ENCODE measurements around the gene STAG1.

The STAG1 gene

DNA sequence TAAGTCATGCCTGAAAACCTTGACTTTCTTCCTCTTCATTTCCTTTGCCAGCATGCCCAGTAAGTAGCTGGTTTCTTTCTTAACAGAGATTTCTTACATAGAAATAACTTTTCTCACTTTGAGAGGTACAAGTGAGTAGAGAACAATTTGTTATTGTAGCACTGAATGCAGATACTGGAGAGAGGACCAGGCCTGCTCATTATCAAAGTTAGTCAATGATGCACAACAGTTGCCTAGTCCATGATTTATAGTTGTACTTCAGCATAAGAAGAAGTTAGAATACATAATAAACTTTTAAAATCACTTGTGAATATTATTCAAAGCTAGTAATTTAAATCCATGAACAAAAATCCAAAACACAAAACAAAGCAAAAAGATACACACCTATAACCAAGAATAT is 289.0 kb downstream of the STAG1 start:
- no peak overlapping the region for H2AK5ac ChIP-seq (ENCODE audit: low read length)
- no peak for DNase-seq
- no peaks in the 10 kb centered on the region for H3K4me1 ChIP-seq (ENCODE audit: control insufficient read depth, low read depth, low read length)
- H2BK5ac ChIP-seq (ENCODE audit: low read length) = no peak overlapping the region
- no peak overlapping the region for H3K4me2 ChIP-seq (ENCODE audit: low read length)
- H3K23ac ChIP-seq (ENCODE audit: low read length) = no peak overlapping the region
- no peak overlapping the region for H2BK120ac ChIP-seq (ENCODE audit: low read depth, low read length)
- H2BK15ac ChIP-seq (replicated peaks; ENCODE audit: low read depth) = no peak overlapping the region
- H4K8ac ChIP-seq (ENCODE audit: low read depth, low read length) = no peak overlapping the region
- H3K27ac ChIP-seq (ENCODE audit: low read depth, low read length) = no peak overlapping the region
- no peaks in the 10 kb centered on the region for H3K79me1 ChIP-seq (ENCODE audit: low read length)
- H3K56ac ChIP-seq (ENCODE audit: low read length) = no peak overlapping the region
- H3K9ac ChIP-seq (ENCODE audit: low read length) = no peak overlapping the region
- H4K5ac ChIP-seq (ENCODE audit: low read length) = no peak overlapping the region
- H3K4ac ChIP-seq (ENCODE audit: low read depth, low read length) = no peak overlapping the region
- H3K27me3 ChIP-seq (ENCODE audit: insufficient read depth, low read length, poor library complexity) = no peaks in the 10 kb centered on the region
- H3K18ac ChIP-seq (ENCODE audit: low read length) = no peak overlapping the region
- H3K4me3 ChIP-seq (ENCODE audit: low read length) = no peak overlapping the region
- no peaks in the 10 kb centered on the region for H3K36me3 ChIP-seq (ENCODE audit: control insufficient read depth, insufficient read depth, low read length)
- no peaks in the 10 kb centered on the region for H3K79me2 ChIP-seq (ENCODE audit: control insufficient read depth, insufficient read depth, low read length)

DNA sequence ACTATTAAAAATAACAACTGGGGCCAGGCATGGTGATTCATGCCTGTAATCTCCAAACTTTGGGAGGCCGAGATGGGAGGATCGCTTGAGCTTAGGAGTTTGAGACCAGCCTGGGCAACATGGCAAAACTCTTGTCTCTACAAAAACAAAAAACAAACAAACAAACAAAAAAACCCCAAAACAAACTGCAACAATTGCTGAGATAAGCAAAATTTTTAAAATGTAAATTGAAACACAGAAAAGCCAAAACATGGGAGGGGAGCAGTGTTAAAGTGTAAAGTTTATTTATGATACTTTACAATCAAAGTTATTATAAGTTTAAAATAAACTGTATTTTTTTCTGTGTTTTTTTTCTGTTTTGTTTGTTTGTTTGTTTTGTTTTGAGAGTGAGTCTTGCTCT is 294.4 kb downstream of the STAG1 start:
- H3K4me1 ChIP-seq (ENCODE audit: control insufficient read depth, low read depth, low read length) = no peaks in the 10 kb centered on the region
- H3K23ac ChIP-seq (ENCODE audit: low read length) = no peak overlapping the region
- H3K4me2 ChIP-seq (ENCODE audit: low read length) = no peak overlapping the region
- H3K79me1 ChIP-seq (ENCODE audit: low read length) = no peaks in the 10 kb centered on the region
- DNase-seq = no peak
- H2AK5ac ChIP-seq (ENCODE audit: low read length) = no peak overlapping the region
- H3K27me3 ChIP-seq (ENCODE audit: insufficient read depth, low read length, poor library complexity) = no peaks in the 10 kb centered on the region
- H2BK5ac ChIP-seq (ENCODE audit: low read length) = no peak overlapping the region
- H3K27ac ChIP-seq (ENCODE audit: low read depth, low read length) = no peak overlapping the region
- no peaks in the 10 kb centered on the region for H3K36me3 ChIP-seq (ENCODE audit: control insufficient read depth, insufficient read depth, low read length)
- H4K5ac ChIP-seq (ENCODE audit: low read length) = no peak overlapping the region
- H2BK120ac ChIP-seq (ENCODE audit: low read depth, low read length) = no peak overlapping the region
- no peak overlapping the region for H3K56ac ChIP-seq (ENCODE audit: low read length)
- H3K18ac ChIP-seq (ENCODE audit: low read length) = no peak overlapping the region
- H3K4ac ChIP-seq (ENCODE audit: low read depth, low read length) = no peak overlapping the region
- H3K9ac ChIP-seq (ENCODE audit: low read length) = no peak overlapping the region
- H4K8ac ChIP-seq (ENCODE audit: low read depth, low read length) = no peak overlapping the region
- no peak overlapping the region for H2BK15ac ChIP-seq (replicated peaks; ENCODE audit: low read depth)
- no peak overlapping the region for H3K4me3 ChIP-seq (ENCODE audit: low read length)
- H3K79me2 ChIP-seq (ENCODE audit: control insufficient read depth, insufficient read depth, low read length) = no peaks in the 10 kb centered on the region
- WGBS (ENCODE audit: extremely low coverage, insufficient coverage, low lambda C conversion rate) = no CpG with 5 or more reads among the region's 2 CpGs

DNA sequence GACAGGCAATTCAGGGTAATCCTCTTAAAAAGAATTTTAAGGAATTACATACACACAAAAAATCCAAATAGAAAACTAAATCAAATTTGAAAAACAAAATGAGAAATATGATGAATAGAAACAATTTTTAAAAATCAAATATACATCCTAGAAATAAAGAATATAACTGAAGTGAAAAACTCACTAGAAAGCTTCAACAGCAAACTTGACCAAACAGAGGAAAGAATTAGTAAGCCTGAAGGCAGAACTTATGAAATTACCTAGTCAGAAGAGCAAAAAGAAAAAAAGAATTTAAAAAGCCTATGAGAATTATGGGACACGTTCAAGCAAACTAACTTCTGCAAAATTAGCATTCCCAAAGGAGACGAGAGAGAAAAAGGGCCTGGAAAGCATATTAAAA is 296.0 kb downstream of the STAG1 start:
- no peaks in the 10 kb centered on the region for H3K36me3 ChIP-seq (ENCODE audit: control insufficient read depth, insufficient read depth, low read length)
- no CpG with 5 or more reads among the region's 2 CpGs for WGBS (ENCODE audit: extremely low coverage, insufficient coverage, low lambda C conversion rate)

DNA sequence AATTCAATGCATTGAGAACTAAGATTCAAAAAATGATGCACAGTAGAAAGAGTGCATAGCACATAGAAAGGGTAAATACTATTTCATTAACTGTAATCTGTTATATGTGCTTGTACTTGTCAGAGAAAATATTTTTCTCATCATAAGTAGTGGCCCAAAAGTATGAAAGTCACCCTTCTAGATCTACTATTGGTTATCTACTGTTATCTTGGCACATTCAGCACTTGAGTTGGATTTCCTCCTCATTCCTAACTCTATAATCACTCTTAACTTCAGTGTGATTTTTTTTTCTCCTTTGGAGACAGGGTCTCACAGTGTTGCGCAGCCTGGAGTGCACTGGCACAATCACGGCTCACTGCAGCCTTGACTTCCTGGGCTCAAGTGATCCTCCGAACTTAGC is 307.6 kb downstream of the STAG1 start:
- no CpG with 5 or more reads among the region's 3 CpGs for WGBS (ENCODE audit: extremely low coverage, insufficient coverage, low lambda C conversion rate)

More for the DNA sequence above, 296.0 kb downstream of the STAG1 start:
- Histone ChIP-seq H3K79me1 (ENCODE audit: low read length) (no peaks in the 10 kb centered on the region), H3K27ac (ENCODE audit: low read depth, low read length) (no peak overlapping the region), H2BK5ac (ENCODE audit: low read length) (no peak overlapping the region), H3K79me2 (ENCODE audit: control insufficient read depth, insufficient read depth, low read length) (no peaks in the 10 kb centered on the region), H3K4me3 (ENCODE audit: low read length) (no peak overlapping the region), H2BK120ac (ENCODE audit: low read depth, low read length) (no peak overlapping the region), H3K18ac (ENCODE audit: low read length) (no peak overlapping the region), H4K8ac (ENCODE audit: low read depth, low read length) (no peak overlapping the region), H3K4me1 (ENCODE audit: control insufficient read depth, low read depth, low read length) (no peaks in the 10 kb centered on the region), H3K27me3 (ENCODE audit: insufficient read depth, low read length, poor library complexity) (no peaks in the 10 kb centered on the region), H2BK15ac (replicated peaks; ENCODE audit: low read depth) (no peak overlapping the region), H3K4me2 (ENCODE audit: low read length) (no peak overlapping the region), H4K5ac (ENCODE audit: low read length) (no peak overlapping the region), H3K23ac (ENCODE audit: low read length) (no peak overlapping the region), H3K9ac (ENCODE audit: low read length) (no peak overlapping the region), H2AK5ac (ENCODE audit: low read length) (no peak overlapping the region), H3K4ac (ENCODE audit: low read depth, low read length) (no peak overlapping the region), H3K56ac (ENCODE audit: low read length) (no peak overlapping the region)
- DNase-seq = no peak

DNA sequence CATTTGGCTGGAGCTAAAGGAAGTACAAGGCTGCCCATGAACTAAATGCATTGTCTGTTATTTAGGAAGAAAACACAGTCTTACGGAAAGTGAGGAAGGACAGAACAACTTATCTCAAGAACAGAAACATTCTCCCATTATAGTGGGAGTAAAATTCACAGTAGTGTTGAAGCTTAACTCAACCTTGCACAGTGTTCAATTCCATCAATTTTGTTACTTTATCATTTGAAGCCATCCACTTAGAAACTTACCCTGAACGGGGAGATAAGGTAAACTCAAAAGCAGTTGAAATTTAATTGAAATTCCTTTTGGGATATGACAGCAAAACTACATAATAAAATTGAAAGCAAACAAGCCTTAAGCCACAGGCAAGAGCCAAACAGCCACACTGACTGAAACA is 315.1 kb downstream of the STAG1 start:
- Histone ChIP-seq H3K4me2 (ENCODE audit: low read length) (no peak overlapping the region), H4K8ac (ENCODE audit: low read depth, low read length) (no peak overlapping the region), H3K79me2 (ENCODE audit: control insufficient read depth, insufficient read depth, low read length) (no peaks in the 10 kb centered on the region), H2BK15ac (replicated peaks; ENCODE audit: low read depth) (no peak overlapping the region), H2BK120ac (ENCODE audit: low read depth, low read length) (no peak overlapping the region), H3K56ac (ENCODE audit: low read length) (no peak overlapping the region), H3K36me3 (ENCODE audit: control insufficient read depth, insufficient read depth, low read length) (no peaks in the 10 kb centered on the region), H3K79me1 (ENCODE audit: low read length) (no peaks in the 10 kb centered on the region), H3K18ac (ENCODE audit: low read length) (no peak overlapping the region), H2AK5ac (ENCODE audit: low read length) (no peak overlapping the region), H4K5ac (ENCODE audit: low read length) (no peak overlapping the region), H2BK5ac (ENCODE audit: low read length) (no peak overlapping the region), H3K27ac (ENCODE audit: low read depth, low read length) (no peak overlapping the region), H3K9ac (ENCODE audit: low read length) (no peak overlapping the region), H3K27me3 (ENCODE audit: insufficient read depth, low read length, poor library complexity) (no peaks in the 10 kb centered on the region), H3K4me3 (ENCODE audit: low read length) (no peak overlapping the region), H3K23ac (ENCODE audit: low read length) (no peak overlapping the region), H3K4me1 (ENCODE audit: control insufficient read depth, low read depth, low read length) (no peaks in the 10 kb centered on the region), H3K4ac (ENCODE audit: low read depth, low read length) (no peak overlapping the region)
- no peak for DNase-seq
- WGBS (ENCODE audit: extremely low coverage, insufficient coverage, low lambda C conversion rate) = no CpG with 5 or more reads among the region's 2 CpGs

More for the DNA sequence above, 307.6 kb downstream of the STAG1 start:
- Histone ChIP-seq H3K4me3 (ENCODE audit: low read length) (no peak overlapping the region), H3K4me1 (ENCODE audit: control insufficient read depth, low read depth, low read length) (no peaks in the 10 kb centered on the region), H3K79me2 (ENCODE audit: control insufficient read depth, insufficient read depth, low read length) (no peaks in the 10 kb centered on the region), H3K18ac (ENCODE audit: low read length) (no peak overlapping the region), H3K4ac (ENCODE audit: low read depth, low read length) (no peak overlapping the region), H3K36me3 (ENCODE audit: control insufficient read depth, insufficient read depth, low read length) (no peaks in the 10 kb centered on the region), H2AK5ac (ENCODE audit: low read length) (no peak overlapping the region), H2BK120ac (ENCODE audit: low read depth, low read length) (no peak overlapping the region), H3K23ac (ENCODE audit: low read length) (no peak overlapping the region), H3K9ac (ENCODE audit: low read length) (no peak overlapping the region), H3K4me2 (ENCODE audit: low read length) (no peak overlapping the region), H2BK15ac (replicated peaks; ENCODE audit: low read depth) (no peak overlapping the region), H4K5ac (ENCODE audit: low read length) (no peak overlapping the region), H3K27me3 (ENCODE audit: insufficient read depth, low read length, poor library complexity) (no peaks in the 10 kb centered on the region), H4K8ac (ENCODE audit: low read depth, low read length) (no peak overlapping the region), H3K56ac (ENCODE audit: low read length) (no peak overlapping the region), H2BK5ac (ENCODE audit: low read length) (no peak overlapping the region), H3K27ac (ENCODE audit: low read depth, low read length) (no peak overlapping the region), H3K79me1 (ENCODE audit: low read length) (no peaks in the 10 kb centered on the region)
- DNase-seq = no peak

DNA sequence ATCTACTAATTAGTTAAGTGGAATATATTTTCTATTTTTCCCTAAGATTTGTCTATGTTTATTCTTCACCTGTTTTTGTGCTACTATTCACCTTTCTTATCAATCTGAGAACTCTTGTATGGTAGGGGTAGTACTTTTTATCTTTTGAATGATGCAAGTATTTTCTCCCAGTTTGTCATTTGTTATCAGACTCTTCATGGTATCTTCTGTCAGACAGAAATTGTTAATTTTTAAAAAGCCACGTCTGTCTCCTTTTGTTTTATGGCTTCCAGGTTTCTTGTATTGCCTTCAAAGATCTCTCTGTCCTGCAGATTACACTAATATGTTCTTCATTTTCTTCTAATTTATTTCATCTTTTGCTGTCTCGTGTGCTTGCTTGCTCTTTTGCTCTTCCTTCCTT is 317.7 kb downstream of the STAG1 start:
- Histone ChIP-seq H3K56ac (ENCODE audit: low read length) (no peak overlapping the region), H2BK120ac (ENCODE audit: low read depth, low read length) (no peak overlapping the region), H4K8ac (ENCODE audit: low read depth, low read length) (no peak overlapping the region), H3K27me3 (ENCODE audit: insufficient read depth, low read length, poor library complexity) (no peaks in the 10 kb centered on the region), H3K9ac (ENCODE audit: low read length) (no peak overlapping the region), H3K4me2 (ENCODE audit: low read length) (no peak overlapping the region), H3K79me1 (ENCODE audit: low read length) (no peaks in the 10 kb centered on the region), H3K79me2 (ENCODE audit: control insufficient read depth, insufficient read depth, low read length) (no peaks in the 10 kb centered on the region), H2BK5ac (ENCODE audit: low read length) (no peak overlapping the region), H2BK15ac (replicated peaks; ENCODE audit: low read depth) (no peak overlapping the region), H3K4me3 (ENCODE audit: low read length) (no peak overlapping the region), H2AK5ac (ENCODE audit: low read length) (no peak overlapping the region), H3K27ac (ENCODE audit: low read depth, low read length) (no peak overlapping the region), H3K23ac (ENCODE audit: low read length) (no peak overlapping the region), H3K36me3 (ENCODE audit: control insufficient read depth, insufficient read depth, low read length) (no peaks in the 10 kb centered on the region), H3K4ac (ENCODE audit: low read depth, low read length) (no peak overlapping the region), H4K5ac (ENCODE audit: low read length) (no peak overlapping the region), H3K18ac (ENCODE audit: low read length) (no peak overlapping the region), H3K4me1 (ENCODE audit: control insufficient read depth, low read depth, low read length) (no peaks in the 10 kb centered on the region)
- no CpG with 5 or more reads among the region's 2 CpGs for WGBS (ENCODE audit: extremely low coverage, insufficient coverage, low lambda C conversion rate)
- no peak for DNase-seq
